ENCODE results near the gene NXT2.

DNA sequence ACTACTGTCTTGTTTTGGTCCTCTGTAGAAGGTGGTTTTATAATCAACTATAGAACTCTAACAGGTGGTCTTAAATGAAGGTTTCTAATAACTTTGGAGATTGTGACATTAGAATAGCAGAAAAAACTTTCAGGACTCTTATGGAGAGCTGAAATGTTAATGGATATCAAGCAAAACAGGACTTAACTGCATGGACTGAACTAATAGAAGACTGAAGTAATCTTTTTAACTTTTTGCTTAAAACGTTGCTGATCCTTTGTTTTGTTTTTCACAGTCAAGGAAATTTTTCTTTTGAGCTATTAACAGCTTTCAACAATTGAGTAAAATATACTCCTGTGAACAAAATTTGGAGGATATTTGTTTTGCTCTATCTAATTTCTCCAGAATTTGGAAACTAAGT lies 17.2 kb downstream of the NXT2 start:
- TF ChIP-seq, protein P1, sequence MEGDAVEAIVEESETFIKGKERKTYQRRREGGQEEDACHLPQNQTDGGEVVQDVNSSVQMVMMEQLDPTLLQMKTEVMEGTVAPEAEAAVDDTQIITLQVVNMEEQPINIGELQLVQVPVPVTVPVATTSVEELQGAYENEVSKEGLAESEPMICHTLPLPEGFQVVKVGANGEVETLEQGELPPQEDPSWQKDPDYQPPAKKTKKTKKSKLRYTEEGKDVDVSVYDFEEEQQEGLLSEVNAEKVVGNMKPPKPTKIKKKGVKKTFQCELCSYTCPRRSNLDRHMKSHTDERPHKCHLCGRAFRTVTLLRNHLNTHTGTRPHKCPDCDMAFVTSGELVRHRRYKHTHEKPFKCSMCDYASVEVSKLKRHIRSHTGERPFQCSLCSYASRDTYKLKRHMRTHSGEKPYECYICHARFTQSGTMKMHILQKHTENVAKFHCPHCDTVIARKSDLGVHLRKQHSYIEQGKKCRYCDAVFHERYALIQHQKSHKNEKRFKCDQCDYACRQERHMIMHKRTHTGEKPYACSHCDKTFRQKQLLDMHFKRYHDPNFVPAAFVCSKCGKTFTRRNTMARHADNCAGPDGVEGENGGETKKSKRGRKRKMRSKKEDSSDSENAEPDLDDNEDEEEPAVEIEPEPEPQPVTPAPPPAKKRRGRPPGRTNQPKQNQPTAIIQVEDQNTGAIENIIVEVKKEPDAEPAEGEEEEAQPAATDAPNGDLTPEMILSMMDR (IDR thresholded peaks at IDR 0.05): no peak
- TF ChIP-seq EZH2phosphoT487 (IDR thresholded peaks at IDR 0.05) (no peak), EZH2 (IDR thresholded peaks at IDR 0.05) (no peak)
